Mesothelial cell of epicardium (in vitro differentiated cells): ENCODE data around the gene KITLG. TPM values are rescaled to one million over a fixed set of nuclear protein-coding genes. Genes with fewer than 3 reads are reported as not detected.

Experiments used
- DNase-seq, 2 experiments: peaks; one replicate each; pipeline ENCODE4 v3.0.0; 2021; ENCODE audit warnings: low spot score in 2 of 2; ENCODE audit not compliant: unreplicated experiment in 2 of 2
- H3K27ac Mint-ChIP-seq: 2 replicates; pipeline ENCODE4 v1.8.0; 2021; ENCODE audit warnings: mixed read lengths
- H3K27me3 Mint-ChIP-seq: 2 replicates; pipeline ENCODE4 v1.8.0; 2021; ENCODE audit warnings: low read depth, mixed read lengths
- H3K36me3 Mint-ChIP-seq: 2 replicates; pipeline ENCODE4 v1.8.0; 2021; ENCODE audit warnings: mixed read lengths
- H3K4me1 Mint-ChIP-seq: 2 replicates; pipeline ENCODE4 v1.8.0; 2021; ENCODE audit warnings: mixed read lengths
- H3K4me3 Mint-ChIP-seq: 2 replicates; pipeline ENCODE4 v1.8.0; 2021; ENCODE audit warnings: mild to moderate bottlenecking, moderate library complexity, mixed read lengths
- H3K9me3 Mint-ChIP-seq: 2 replicates; pipeline ENCODE4 v1.8.0; 2021; ENCODE audit warnings: mixed read lengths
- total RNA-seq: library from RNA; stranded (reverse); gene quantifications from 3 replicates; pipeline ENCODE4 v1.2.1, GENCODE V29; 2021
- TF ChIP-seq, protein P1 (sequence below): fragments of 200-600 bp; sonication (generic); IDR thresholded peaks from one replicate; pipeline ENCODE4 v1.5.0; 2021; ENCODE audit warnings: antibody characterized with exemption; ENCODE audit not compliant: unreplicated experiment

The KITLG gene
- total RNA-seq, 1 donor from 2014 or later = 13.9 TPM

DNA sequence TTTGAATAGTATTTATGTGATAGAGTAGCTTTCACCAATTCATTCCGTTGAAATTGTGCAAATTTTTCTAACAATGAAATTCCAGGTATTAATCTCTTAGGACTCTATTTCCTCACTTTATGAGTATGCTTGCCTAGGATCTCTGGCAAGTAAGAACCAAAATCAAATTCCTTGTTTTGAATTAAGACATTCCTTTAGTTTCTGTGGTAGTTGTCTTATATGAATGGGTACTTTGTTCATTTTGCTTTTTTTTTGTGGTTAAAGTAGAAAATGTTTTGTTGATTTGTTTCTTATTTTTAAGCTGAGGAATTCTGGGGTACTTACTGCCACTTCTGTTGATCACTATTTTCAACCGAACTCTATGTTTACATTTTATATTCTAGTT lies 59.8 kb downstream of the KITLG start:
- TF ChIP-seq, protein P1, sequence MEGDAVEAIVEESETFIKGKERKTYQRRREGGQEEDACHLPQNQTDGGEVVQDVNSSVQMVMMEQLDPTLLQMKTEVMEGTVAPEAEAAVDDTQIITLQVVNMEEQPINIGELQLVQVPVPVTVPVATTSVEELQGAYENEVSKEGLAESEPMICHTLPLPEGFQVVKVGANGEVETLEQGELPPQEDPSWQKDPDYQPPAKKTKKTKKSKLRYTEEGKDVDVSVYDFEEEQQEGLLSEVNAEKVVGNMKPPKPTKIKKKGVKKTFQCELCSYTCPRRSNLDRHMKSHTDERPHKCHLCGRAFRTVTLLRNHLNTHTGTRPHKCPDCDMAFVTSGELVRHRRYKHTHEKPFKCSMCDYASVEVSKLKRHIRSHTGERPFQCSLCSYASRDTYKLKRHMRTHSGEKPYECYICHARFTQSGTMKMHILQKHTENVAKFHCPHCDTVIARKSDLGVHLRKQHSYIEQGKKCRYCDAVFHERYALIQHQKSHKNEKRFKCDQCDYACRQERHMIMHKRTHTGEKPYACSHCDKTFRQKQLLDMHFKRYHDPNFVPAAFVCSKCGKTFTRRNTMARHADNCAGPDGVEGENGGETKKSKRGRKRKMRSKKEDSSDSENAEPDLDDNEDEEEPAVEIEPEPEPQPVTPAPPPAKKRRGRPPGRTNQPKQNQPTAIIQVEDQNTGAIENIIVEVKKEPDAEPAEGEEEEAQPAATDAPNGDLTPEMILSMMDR = no peak
- H3K27me3 Mint-ChIP-seq = no peaks in the 10 kb centered on the region
- peaks cover 14% of the 10 kb centered on the region for H3K4me1 Mint-ChIP-seq
- no peak for DNase-seq
- H3K4me3 Mint-ChIP-seq = no peak overlapping the region
- H3K9me3 Mint-ChIP-seq = peaks cover 5% of the 10 kb centered on the region
- H3K36me3 Mint-ChIP-seq = peaks cover 3% of the 10 kb centered on the region
- H3K27ac Mint-ChIP-seq = peak overlapping the region; percentile 21

DNA sequence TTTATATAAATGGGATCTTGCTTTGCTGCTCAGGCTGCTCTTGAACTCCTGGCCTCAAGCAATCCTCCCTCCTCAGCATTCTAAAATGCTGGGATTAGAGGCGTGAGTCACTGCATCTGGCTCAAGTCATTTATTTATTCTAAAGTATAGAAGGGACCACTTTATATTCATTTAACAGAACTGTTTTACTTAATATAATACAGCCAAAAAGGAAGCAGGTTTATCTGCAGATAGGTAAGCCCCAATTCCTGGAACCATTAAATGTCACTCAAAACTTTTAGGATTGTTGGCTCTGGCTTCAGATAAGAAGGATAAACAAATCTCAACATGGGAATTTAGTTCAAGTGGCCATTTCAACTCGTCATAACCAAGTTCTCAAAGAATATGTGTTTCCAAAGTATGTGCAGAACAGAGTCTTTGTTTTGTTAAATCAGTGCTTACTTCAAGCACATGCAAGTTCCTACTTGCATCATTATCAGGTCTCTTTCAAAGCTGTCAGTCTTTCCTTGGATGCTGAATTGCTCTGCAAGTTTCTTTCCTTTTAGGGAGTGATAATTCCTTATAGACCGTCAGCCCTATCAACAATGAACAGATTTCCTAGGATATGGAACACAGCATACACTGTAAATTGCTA lies 60.4 kb downstream of the KITLG start:
- H3K27me3 Mint-ChIP-seq = no peaks in the 10 kb centered on the region
- TF ChIP-seq, protein P1 = no peak
- DNase-seq = no peak
- H3K27ac Mint-ChIP-seq = peak overlapping the region; percentile 75
- no peak overlapping the region for H3K4me3 Mint-ChIP-seq
- H3K4me1 Mint-ChIP-seq = peaks cover 14% of the 10 kb centered on the region
- H3K9me3 Mint-ChIP-seq = peaks cover 5% of the 10 kb centered on the region
- peaks cover 3% of the 10 kb centered on the region for H3K36me3 Mint-ChIP-seq

DNA sequence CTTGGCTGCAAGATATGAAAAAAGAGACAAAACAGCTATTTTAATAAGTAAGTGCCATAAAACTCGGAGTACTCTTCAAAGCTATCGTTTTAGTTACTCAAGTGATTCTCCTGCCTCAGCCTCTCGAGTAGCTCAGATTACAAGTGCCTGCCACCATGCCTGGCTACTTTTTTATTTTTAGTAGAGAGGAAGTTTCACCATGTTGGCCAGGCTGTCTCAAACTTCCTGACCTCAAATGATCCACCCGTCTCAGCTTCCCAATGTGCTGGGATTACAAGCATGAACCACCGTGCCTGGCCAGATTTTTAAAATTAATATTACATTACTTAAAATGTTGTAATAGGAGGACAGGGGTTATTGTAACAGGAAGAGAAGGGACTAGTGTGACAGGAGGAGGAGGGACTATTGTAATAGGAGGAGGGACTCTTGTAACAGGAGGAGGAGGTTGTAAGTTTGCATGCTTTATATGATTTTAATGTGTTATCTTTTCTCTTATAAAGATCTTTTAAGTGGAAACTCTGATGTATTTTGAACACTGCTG lies 61.3 kb downstream of the KITLG start:
- TF ChIP-seq, protein P1 = no peak
- Mint-ChIP-seq H3K36me3 (peaks cover 5% of the 10 kb centered on the region), H3K4me1 (peaks cover 14% of the 10 kb centered on the region), H3K27ac (no peak overlapping the region), H3K27me3 (no peaks in the 10 kb centered on the region), H3K4me3 (no peak overlapping the region), H3K9me3 (peaks cover 5% of the 10 kb centered on the region)
- DNase-seq = no peak

DNA sequence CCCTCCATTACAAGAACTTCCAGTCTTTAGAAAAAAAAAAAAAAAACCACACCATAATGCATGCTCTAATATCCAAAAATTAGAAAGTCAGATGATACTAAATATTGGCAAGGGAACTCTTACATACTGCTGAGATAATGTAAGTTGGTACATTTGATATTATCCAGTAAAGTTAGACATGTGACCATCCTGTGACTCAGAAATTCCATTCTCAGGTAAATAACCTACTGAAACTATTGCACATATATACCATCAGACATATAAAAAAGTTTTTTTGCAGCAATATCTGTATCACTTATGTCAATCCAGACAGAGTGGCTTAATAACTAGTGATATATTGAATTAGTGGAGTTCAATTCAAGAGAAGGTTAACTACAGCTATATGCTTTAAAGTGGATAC lies 63.5 kb downstream of the KITLG start:
- Mint-ChIP-seq H3K36me3 (peaks cover 8% of the 10 kb centered on the region), H3K27me3 (no peaks in the 10 kb centered on the region), H3K27ac (no peak overlapping the region), H3K4me3 (no peak overlapping the region), H3K4me1 (peaks cover 14% of the 10 kb centered on the region), H3K9me3 (peaks cover 9% of the 10 kb centered on the region)
- no peak for DNase-seq
- TF ChIP-seq, protein P1 = no peak

DNA sequence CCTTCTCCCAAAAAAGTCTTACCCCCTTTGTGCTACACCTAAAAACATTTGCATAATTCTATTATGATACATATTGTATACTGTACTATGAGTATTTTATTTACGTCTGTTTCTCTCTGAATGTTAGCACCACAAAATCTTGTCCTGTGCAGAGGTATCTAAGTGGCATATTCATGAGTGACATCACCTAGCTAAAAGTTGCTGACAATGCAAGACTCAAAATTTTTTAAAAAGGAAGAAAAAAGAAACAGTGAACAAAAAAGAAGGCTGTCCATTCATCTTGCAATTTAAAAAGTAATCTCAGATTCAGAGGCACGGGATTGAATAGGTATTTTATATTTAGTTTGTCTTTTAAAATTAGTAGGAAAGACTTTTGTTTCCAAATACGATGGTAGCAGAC lies 69.4 kb downstream of the KITLG start:
- H3K27me3 Mint-ChIP-seq = no peaks in the 10 kb centered on the region
- peaks cover 8% of the 10 kb centered on the region for H3K36me3 Mint-ChIP-seq
- peaks cover 4% of the 10 kb centered on the region for H3K9me3 Mint-ChIP-seq
- DNase-seq = no peak
- TF ChIP-seq, protein P1 = no peak
- H3K4me1 Mint-ChIP-seq = no peaks in the 10 kb centered on the region
- H3K27ac Mint-ChIP-seq = no peak overlapping the region
- H3K4me3 Mint-ChIP-seq = no peak overlapping the region

DNA sequence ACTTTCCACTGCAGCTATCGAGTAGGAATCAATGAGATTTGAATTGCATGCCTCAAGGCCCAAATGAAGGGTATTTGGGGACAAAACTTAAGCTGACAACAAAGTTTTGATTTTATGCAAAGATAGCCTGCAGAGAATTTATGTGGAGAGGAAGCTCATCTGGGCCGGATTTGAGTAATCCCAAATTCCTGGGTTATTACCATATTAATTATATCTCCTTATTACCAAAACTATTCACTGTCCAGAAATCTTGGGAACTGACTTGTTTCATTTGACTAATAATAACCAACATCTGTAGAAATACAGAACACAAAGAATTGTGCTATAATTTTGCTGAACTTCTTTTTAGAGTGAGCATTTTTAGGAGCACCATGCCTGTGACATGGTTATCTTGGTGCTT lies 70.4 kb downstream of the KITLG start:
- Mint-ChIP-seq H3K36me3 (peaks cover 11% of the 10 kb centered on the region), H3K4me3 (no peak overlapping the region), H3K27ac (no peak overlapping the region), H3K9me3 (peaks cover 4% of the 10 kb centered on the region), H3K27me3 (no peaks in the 10 kb centered on the region), H3K4me1 (no peaks in the 10 kb centered on the region)
- TF ChIP-seq, protein P1 = no peak
- DNase-seq = no peak
